IMR-90 (cell line): ENCODE measurements around the gene MKKS. TPM values are rescaled to one million over a fixed set of nuclear protein-coding genes. Genes with fewer than 3 reads are reported as not detected.

Source experiments
- ATAC-seq: fragments of 200-7000 bp; cut with Tn5 transposase; 2 replicates; pipeline ENCODE4 v1.9.1; 2020; ENCODE audit warnings: low read depth, mild to moderate bottlenecking, moderate library complexity
- BruUV-seq: library from RNA; stranded (reverse); fragments of 400-500 nt; replicated peaks from 2 replicates; lab custom pipeline; 2021; lab: Mats Ljungman, UMichigan
- CTCF ChIA-PET: fragments of 300-600 bp; formaldehyde crosslinking; extraction: SDS; loops from one replicate; lab custom pipeline; 2021; ENCODE audit warnings: antibody characterized with exemption; lab: Yijun Ruan, JAX
- POLR2A ChIA-PET: fragments of 300-600 bp; sonication (Branson Sonifier 250); formaldehyde crosslinking; loops from one replicate; lab custom pipeline; 2022; ENCODE audit warnings: antibody characterized with exemption; ENCODE audit not compliant: unreplicated experiment; lab: Charles Lee
- DNase-seq: peaks from one replicate; pipeline ENCODE4 v3.0.0; 2013
- H2AFZ ChIP-seq: replicated peaks from 2 replicates; pipeline ENCODE3; 2013; ENCODE audit warnings: low read length, mild to moderate bottlenecking; ENCODE audit not compliant: poor library complexity
- H2AK5ac ChIP-seq: 2 replicates; pipeline ENCODE4 v1.6.1; 2013; ENCODE audit warnings: low read depth, low read length, inconsistent platforms
- H2AK9ac ChIP-seq: replicated peaks from 2 replicates; pipeline ENCODE3; 2013; ENCODE audit warnings: mild to moderate bottlenecking, low read depth, low read length, moderate library complexity; ENCODE audit not compliant: poor library complexity
- H2BK120ac ChIP-seq: 2 replicates; pipeline ENCODE4 v1.6.1; 2013; ENCODE audit warnings: low read depth, low read length, inconsistent platforms
- H2BK15ac ChIP-seq: 3 replicates; pipeline ENCODE4 v1.6.1; 2013; ENCODE audit warnings: low read depth, low read length, inconsistent platforms
- H2BK20ac ChIP-seq: 2 replicates; pipeline ENCODE4 v1.6.1; 2013; ENCODE audit warnings: low read depth, mild to moderate bottlenecking, inconsistent platforms, low read length, moderate library complexity
- H2BK5ac ChIP-seq: 2 replicates; pipeline ENCODE4 v1.6.1; 2013; ENCODE audit warnings: mild to moderate bottlenecking, low read depth, low read length, inconsistent platforms; ENCODE audit not compliant: poor library complexity, severe bottlenecking
- H3K14ac ChIP-seq: replicated peaks from 2 replicates; pipeline ENCODE4 v1.6.1; 2013; ENCODE audit warnings: low read depth, low read length, inconsistent platforms
- H3K18ac ChIP-seq: 2 replicates; pipeline ENCODE4 v1.6.1; 2013; ENCODE audit warnings: low read depth, low read length, control low read depth
- H3K23ac ChIP-seq: 2 replicates; pipeline ENCODE4 v1.6.1; 2013; ENCODE audit warnings: low read depth, low read length, inconsistent platforms
- H3K27ac ChIP-seq: 2 replicates; pipeline ENCODE4 v1.5.1; 2013; ENCODE audit warnings: mild to moderate bottlenecking, control low read depth, low read length; ENCODE audit not compliant: insufficient read depth
- H3K27me3 ChIP-seq: 2 replicates; pipeline ENCODE4 v1.6.1; 2013; ENCODE audit warnings: low read length; ENCODE audit not compliant: control insufficient read depth, insufficient read depth
- H3K36me3 ChIP-seq: 2 replicates; pipeline ENCODE4 v1.6.1; 2013; ENCODE audit warnings: low read length, mixed read lengths; ENCODE audit not compliant: control insufficient read depth, insufficient read depth
- H3K4ac ChIP-seq: 2 replicates; pipeline ENCODE4 v1.6.1; 2013; ENCODE audit warnings: low read depth, low read length, inconsistent platforms
- H3K4me1 ChIP-seq: 2 replicates; pipeline ENCODE4 v1.6.1; 2013; ENCODE audit warnings: low read length, mixed read lengths; ENCODE audit not compliant: control insufficient read depth, insufficient read depth
- H3K4me2 ChIP-seq: 2 replicates; pipeline ENCODE4 v1.6.1; 2013; ENCODE audit warnings: low read depth, mild to moderate bottlenecking, control low read depth, low read length, moderate library complexity
- H3K4me3 ChIP-seq: 2 replicates; pipeline ENCODE4 v1.5.1; 2013; ENCODE audit warnings: low read depth, mild to moderate bottlenecking, control low read depth, low read length, moderate library complexity; ENCODE audit not compliant: insufficient read depth
- H3K56ac ChIP-seq: 2 replicates; pipeline ENCODE4 v1.6.1; 2013; ENCODE audit warnings: low read length, inconsistent platforms; ENCODE audit not compliant: insufficient read depth; ENCODE audit errors: extremely low read depth
- H3K79me1 ChIP-seq, 2 experiments: 2 replicates each; pipeline ENCODE4 v1.6.1; 2013; ENCODE audit warnings: low read length in 2 of 2, inconsistent platforms in 1 of 2, low read depth in 1 of 2
- H3K9ac ChIP-seq: 2 replicates; pipeline ENCODE4 v1.6.1; 2013; ENCODE audit warnings: low read depth, low read length, control low read depth
- H3K9me1 ChIP-seq: 2 replicates; pipeline ENCODE4 v1.6.1; 2013; ENCODE audit warnings: low read length, inconsistent platforms; ENCODE audit not compliant: insufficient read depth
- H3K9me3 ChIP-seq: 2 replicates; pipeline ENCODE4 v1.6.1; 2013; ENCODE audit warnings: low read length; ENCODE audit not compliant: control insufficient read depth, insufficient read depth
- H4K20me1 ChIP-seq: 2 replicates; pipeline ENCODE4 v1.6.1; 2013; ENCODE audit warnings: low read length, inconsistent platforms; ENCODE audit not compliant: insufficient read depth
- H4K5ac ChIP-seq: 2 replicates; pipeline ENCODE4 v1.6.1; 2013; ENCODE audit warnings: mild to moderate bottlenecking, low read depth, low read length, control low read depth
- H4K8ac ChIP-seq, 2 experiments: 2 replicates each; pipeline ENCODE4 v1.6.1; 2013; ENCODE audit warnings: low read depth in 2 of 2, low read length in 2 of 2, control low read depth in 1 of 2, inconsistent platforms in 1 of 2
- H4K91ac ChIP-seq: 2 replicates; pipeline ENCODE4 v1.6.1; 2013; ENCODE audit warnings: low read depth, low read length, inconsistent platforms; ENCODE audit not compliant: insufficient read depth
- BHLHE40 ChIP-seq: fragments of 150-350 bp; IDR thresholded peaks from 2 replicates; pipeline ENCODE4 v1.6.1; 2016; ENCODE audit warnings: mild to moderate bottlenecking, low read depth, low read length
- CHD1 ChIP-seq: IDR thresholded peaks from 2 replicates; pipeline ENCODE4 v1.6.1; 2012; ENCODE audit warnings: low read depth, low read length, improper control_type of control experiment
- ELK1 ChIP-seq: fragments of 150-350 bp; IDR thresholded peaks from 2 replicates; pipeline ENCODE4 v1.6.1; 2016; ENCODE audit warnings: low read depth, mild to moderate bottlenecking, low read length, moderate library complexity, borderline replicate concordance
- FOS ChIP-seq: fragments of 150-350 bp; IDR thresholded peaks from 2 replicates; pipeline ENCODE4 v1.6.1; 2016; ENCODE audit warnings: low read depth, low read length
- MAFK ChIP-seq: IDR thresholded peaks from 2 replicates; pipeline ENCODE4 v1.6.1; 2012; ENCODE audit warnings: low read depth, low read length, improper control_type of control experiment
- MAZ ChIP-seq: IDR thresholded peaks from 2 replicates; pipeline ENCODE4 v1.6.1; 2012; ENCODE audit warnings: low read depth, mild to moderate bottlenecking, low read length, improper control_type of control experiment, moderate library complexity, borderline replicate concordance
- MXI1 ChIP-seq: IDR thresholded peaks from 2 replicates; pipeline ENCODE4 v1.6.1; 2012; ENCODE audit warnings: low read depth, mild to moderate bottlenecking, low read length, moderate library complexity, borderline replicate concordance
- NFE2L2 ChIP-seq: fragments of 150-350 bp; IDR thresholded peaks from 2 replicates; pipeline ENCODE4 v1.6.1; 2016; ENCODE audit warnings: low read depth, mild to moderate bottlenecking, low read length
- RCOR1 ChIP-seq: IDR thresholded peaks from 2 replicates; pipeline ENCODE4 v1.6.1; 2012; ENCODE audit warnings: mild to moderate bottlenecking, low read length, improper control_type of control experiment; ENCODE audit not compliant: insufficient replicate concordance
- RFX5 ChIP-seq: IDR thresholded peaks from 2 replicates; pipeline ENCODE4 v1.8.0; 2012; ENCODE audit warnings: low read depth, mild to moderate bottlenecking, low read length, moderate library complexity
- SMC3 ChIP-seq: fragments of 150-350 bp; IDR thresholded peaks from 2 replicates; pipeline ENCODE4 v1.6.1; 2016; ENCODE audit warnings: low read depth, mild to moderate bottlenecking, antibody characterized with exemption, low read length, moderate library complexity
- WGBS, 2 experiments: methylation state at CpG; one replicate each; pipeline versions ENCODE4 v1.1.5 to v1.1.7; 2013; ENCODE audit warnings: missing lambda C conversion rate in 2 of 2; ENCODE audit not compliant: insufficient read length in 1 of 2; ENCODE audit errors: extremely low coverage in 2 of 2; 5-methylcytosine and 5-hydroxymethylcytosine counted together
- dilution Hi-C: fragments of 300-500 bp; cut with HindIII; formaldehyde crosslinking; loops from one replicate; pipeline ENCODE4 v1.14.3; 2018; ENCODE audit warnings: low sequenced_read_pairs; ENCODE audit not compliant: unreplicated experiment
- in situ Hi-C: fragments of 300-500 bp; cut with MboI; formaldehyde crosslinking; loops from 3 replicates; pipeline ENCODE4 v1.14.3; 2019; ENCODE audit warnings: low sequenced_read_pairs, inconsistent platforms, mixed read lengths
- intact Hi-C: fragments of 100-400 bp; cut with micrococcal nuclease; formaldehyde crosslinking; loops from 2 replicates; pipeline ENCODE4 v1.10.0; 2022
- polyA plus RNA-seq, 3 experiments: library from polyadenylated mRNA; depleted of rRNA; stranded (reverse); fragments of >200 nt; gene quantifications; 2 replicates each; pipeline ENCODE4 v1.2.3, GENCODE V29; 2012; ENCODE audit warnings: low replicate concordance in 1 of 3
- total RNA-seq: library from RNA; depleted of rRNA; stranded (reverse); fragments of >200 nt; gene quantifications from 2 replicates; pipeline ENCODE4 v1.2.3, GENCODE V29; 2012
- TF ChIP-seq, protein P1 (sequence below): conservative IDR thresholded peaks from 2 replicates; pipeline ENCODE4 v1.5.1; 2012; ENCODE audit warnings: mild to moderate bottlenecking, low read depth, low read length, improper control_type of control experiment

Gene MKKS
- total and polyA plus RNA-seq, 2 of the 4 experiments (the other 2 are of a cell fraction) = 6.9 to 7.5 TPM

DNA sequence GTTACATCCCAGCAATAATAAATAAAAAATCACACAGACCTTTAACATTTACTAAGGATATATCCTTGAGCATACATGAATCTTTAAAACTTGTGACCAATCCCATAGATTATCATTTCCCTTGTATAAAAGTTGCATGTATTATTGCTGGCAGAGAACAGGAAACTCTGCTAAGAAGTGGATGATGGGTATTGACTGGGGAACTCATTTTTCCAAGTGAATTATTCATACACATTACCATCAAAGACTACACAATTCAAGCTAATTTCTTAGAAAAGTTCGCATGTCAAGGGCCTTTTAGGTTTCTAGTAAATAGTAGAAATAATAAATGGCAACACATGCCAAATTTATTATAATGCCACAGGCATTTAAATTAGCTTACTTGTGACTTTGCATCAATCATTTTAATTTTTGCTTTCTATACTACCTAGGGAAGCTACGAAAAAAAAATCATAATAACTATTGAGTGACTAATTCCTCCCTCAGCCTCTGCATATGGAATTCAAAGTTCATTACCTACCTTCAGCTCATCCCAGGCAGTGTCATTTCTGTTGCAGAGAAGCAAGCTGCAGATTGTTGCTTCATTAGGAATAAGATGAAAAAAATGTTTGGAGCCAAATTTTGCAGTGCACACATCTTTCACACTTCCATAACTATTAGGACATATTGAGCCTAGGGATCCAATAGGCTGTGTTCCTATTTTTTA lies 25.8 kb downstream of the MKKS start:
- CTCF ChIA-PET = no interaction called here
- ATAC-seq (no peak), DNase-seq (no peak)
- Histone ChIP-seq H2BK15ac (no peak overlapping the region), H3K56ac (no peak overlapping the region), H2AK5ac (no peak overlapping the region), H3K18ac (no peak overlapping the region), H3K9ac (no peak overlapping the region), H3K79me1 (0 out of 4 replicates have a peak, but pooled peaks cover 0 to 5% of the 10 kb centered on the region in 2 experiments), H3K23ac (no peak overlapping the region), H3K27me3 (no peaks in the 10 kb centered on the region), H3K4me3 (no peak overlapping the region), H2BK5ac (no peak overlapping the region), H3K9me3 (no peaks in the 10 kb centered on the region), H4K8ac (no peak overlapping the region), H2AFZ (no peak overlapping the region), H4K20me1 (no peaks in the 10 kb centered on the region), H3K9me1 (no peaks in the 10 kb centered on the region; the same call in 1 of the 2 replicates), H3K4me1 (no peaks in the 10 kb centered on the region), H3K27ac (no peak overlapping the region), H4K5ac (no peak overlapping the region), H3K14ac (no peak overlapping the region), H2BK120ac (no peak overlapping the region), H3K4ac (no peak overlapping the region), H3K36me3 (peaks cover 5% of the 10 kb centered on the region), H2BK20ac (no peak overlapping the region), H2AK9ac (no peak overlapping the region), H4K91ac (no peak overlapping the region), H3K4me2 (no peak overlapping the region)
- TF ChIP-seq MAZ = no peak
- no peak for TF ChIP-seq RFX5
- TF ChIP-seq RCOR1 = no peak
- TF ChIP-seq, protein P1, sequence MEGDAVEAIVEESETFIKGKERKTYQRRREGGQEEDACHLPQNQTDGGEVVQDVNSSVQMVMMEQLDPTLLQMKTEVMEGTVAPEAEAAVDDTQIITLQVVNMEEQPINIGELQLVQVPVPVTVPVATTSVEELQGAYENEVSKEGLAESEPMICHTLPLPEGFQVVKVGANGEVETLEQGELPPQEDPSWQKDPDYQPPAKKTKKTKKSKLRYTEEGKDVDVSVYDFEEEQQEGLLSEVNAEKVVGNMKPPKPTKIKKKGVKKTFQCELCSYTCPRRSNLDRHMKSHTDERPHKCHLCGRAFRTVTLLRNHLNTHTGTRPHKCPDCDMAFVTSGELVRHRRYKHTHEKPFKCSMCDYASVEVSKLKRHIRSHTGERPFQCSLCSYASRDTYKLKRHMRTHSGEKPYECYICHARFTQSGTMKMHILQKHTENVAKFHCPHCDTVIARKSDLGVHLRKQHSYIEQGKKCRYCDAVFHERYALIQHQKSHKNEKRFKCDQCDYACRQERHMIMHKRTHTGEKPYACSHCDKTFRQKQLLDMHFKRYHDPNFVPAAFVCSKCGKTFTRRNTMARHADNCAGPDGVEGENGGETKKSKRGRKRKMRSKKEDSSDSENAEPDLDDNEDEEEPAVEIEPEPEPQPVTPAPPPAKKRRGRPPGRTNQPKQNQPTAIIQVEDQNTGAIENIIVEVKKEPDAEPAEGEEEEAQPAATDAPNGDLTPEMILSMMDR = no peak
- TF ChIP-seq CHD1 = no peak
- TF ChIP-seq NFE2L2 = no peak
- TF ChIP-seq ELK1 = no peak
- no peak for TF ChIP-seq FOS
- TF ChIP-seq MXI1 = no peak
- TF ChIP-seq SMC3 = no peak
- no peak for TF ChIP-seq MAFK
- no peak for TF ChIP-seq BHLHE40
- POLR2A ChIA-PET = no interaction called here
- intact Hi-C loops = no loop called here
- BruUV-seq = no TSS peak
- in situ Hi-C loops = no loop called here
- dilution Hi-C loops = no loop called here
- WGBS, 2 experiments = no CpG with 5 or more reads among the region's 2 CpGs
